HepG2 (cell line): ENCODE data around the gene PTAR1. TPM values are rescaled to one million over a fixed set of nuclear protein-coding genes. Genes with fewer than 3 reads are reported as not detected.

Experiments used
- ATAC-seq: fragments of 200-7000 bp; cut with Tn5 transposase; 3 replicates; pipeline ENCODE4 v1.9.1; 2020; ENCODE audit warnings: mild to moderate bottlenecking, moderate library complexity
- BruUV-seq: library from RNA; stranded (reverse); fragments of 400-500 nt; replicated peaks from 2 replicates; lab custom pipeline; 2021; lab: Mats Ljungman, UMichigan
- CTCF ChIA-PET: fragments of 300-600 bp; formaldehyde crosslinking; extraction: SDS; loops from one replicate; lab custom pipeline; 2021; ENCODE audit warnings: low total read pairs, inconsistent platforms, low intra/inter-chr PET ratio; lab: Yijun Ruan, JAX
- POLR2A ChIA-PET: fragments of 350-600 bp; sonication (Branson Sonifier 250); formaldehyde crosslinking; loops from one replicate; lab custom pipeline; 2020; ENCODE audit warnings: antibody characterized with exemption, inconsistent platforms; lab: Yijun Ruan, JAX
- DNase-seq: peaks from one replicate; pipeline ENCODE4 v3.0.0-alpha.2; 2015; ENCODE audit warnings: low spot score
- FAIRE-seq: peaks from 3 replicates; lab custom pipeline; 2011; peaks lifted over from hg19 to GRCh38; lab: Jason Lieb, UNC
- H2AFZ ChIP-seq: one replicate; pipeline ENCODE4 v1.6.1; 2011; ENCODE audit warnings: low read length, inconsistent platforms
- H3K27ac ChIP-seq: fragments of 300-600 bp; 3 replicates; pipeline ENCODE4 v1.8.0; 2011; ENCODE audit warnings: mixed run types, mild to moderate bottlenecking, mixed read lengths, low read length, inconsistent platforms; ENCODE audit not compliant: insufficient read depth; ENCODE audit errors: extremely low read length
- H3K27me3 ChIP-seq, 2 experiments: fragments of 200-600 bp in 1 of 2; 2 replicates in 1 of 2; 3 replicates in 1 of 2; pipeline versions ENCODE4 v1.6.0 to v1.8.0; 2011; ENCODE audit warnings: low read length in 2 of 2, mild to moderate bottlenecking in 2 of 2, moderate library complexity in 2 of 2, inconsistent platforms in 1 of 2; ENCODE audit not compliant: insufficient read depth in 2 of 2, control insufficient read depth in 1 of 2
- H3K36me3 ChIP-seq, 2 experiments: fragments of 200-600 bp in 1 of 2; replicated peaks in 1 of 2; 2 replicates in 1 of 2; 3 replicates in 1 of 2; pipeline versions ENCODE4 v1.5.1 to v1.8.0; 2011; ENCODE audit warnings: low read length in 2 of 2, inconsistent platforms in 1 of 2; ENCODE audit not compliant: insufficient read depth in 2 of 2, control insufficient read depth in 1 of 2
- H3K4me1 ChIP-seq: 2 replicates; pipeline ENCODE4 v1.5.1; 2012; ENCODE audit warnings: low read length, inconsistent platforms; ENCODE audit not compliant: insufficient read depth
- H3K4me2 ChIP-seq: 2 replicates; pipeline ENCODE4 v1.6.0; 2011; ENCODE audit warnings: low read depth, low read length, inconsistent platforms
- H3K4me3 ChIP-seq, 3 experiments: fragments of 200-600 bp in 1 of 3; sonication (generic), shearing (Covaris generic) in 1 of 3; replicated peaks in 1 of 3; 2 replicates each; pipeline ENCODE4 v1.5.1; 2011 to 2016; ENCODE audit warnings: low read length in 3 of 3, inconsistent platforms in 2 of 3, low read depth in 2 of 3, mild to moderate bottlenecking in 2 of 3, control low read depth in 1 of 3, mixed read lengths in 1 of 3; ENCODE audit not compliant: insufficient read depth in 1 of 3
- H3K79me2 ChIP-seq: one replicate; pipeline ENCODE4 v1.6.1; 2011; ENCODE audit warnings: low read length, inconsistent platforms; ENCODE audit not compliant: insufficient read depth
- H3K9ac ChIP-seq: 2 replicates; pipeline ENCODE4 v1.6.0; 2011; ENCODE audit warnings: mild to moderate bottlenecking, low read depth, low read length, inconsistent platforms; ENCODE audit not compliant: insufficient read depth
- H3K9me3 ChIP-seq: 2 replicates; pipeline ENCODE4 v1.5.1; 2012; ENCODE audit warnings: mild to moderate bottlenecking, low read length
- H4K20me1 ChIP-seq: 2 replicates; pipeline ENCODE4 v1.6.0; 2011; ENCODE audit warnings: inconsistent platforms, mild to moderate bottlenecking, low read length, moderate library complexity; ENCODE audit not compliant: insufficient read depth
- ARNT2 ChIP-seq: sonication (generic); formaldehyde crosslinking; IDR thresholded peaks from 2 replicates; pipeline ENCODE4 v1.8.0; 2022; ENCODE audit warnings: mild to moderate bottlenecking, low read depth, missing genetic modification reagents, moderate library complexity
- CEBPG ChIP-seq: IDR thresholded peaks from 2 replicates; pipeline ENCODE4 v1.6.1; 2016
- JARID2 ChIP-seq: sonication (generic); formaldehyde crosslinking; IDR thresholded peaks from 2 replicates; pipeline ENCODE4 v1.8.1; 2023; ENCODE audit warnings: missing genetic modification reagents, inconsistent platforms; ENCODE audit not compliant: insufficient replicate concordance
- KMT2A ChIP-seq: sonication (generic); formaldehyde crosslinking; IDR thresholded peaks from 2 replicates; pipeline ENCODE4 v1.4.0; 2020; ENCODE audit warnings: missing genetic modification reagents
- SOX5 ChIP-seq: IDR thresholded peaks from 2 replicates; pipeline ENCODE4 v1.6.1; 2016; ENCODE audit warnings: borderline replicate concordance
- ZNF607 ChIP-seq: sonication (generic); formaldehyde crosslinking; IDR thresholded peaks from 2 replicates; pipeline ENCODE4 v1.5.1; 2020; ENCODE audit warnings: missing genetic modification reagents, mild to moderate bottlenecking, borderline replicate concordance
- WGBS: methylation state at CpG from one replicate; pipeline ENCODE4 v1.1.6; 2017; ENCODE audit warnings: low lambda C conversion rate; 5-methylcytosine and 5-hydroxymethylcytosine counted together
- in situ Hi-C: cut with HindIII; loops from 2 replicates; pipeline ENCODE4 v1.10.0; 2017; ENCODE audit warnings: low pct_unique_long_range_greater_than_20kb; ENCODE audit not compliant: extremely low pct_ligation_motif_present
- intact Hi-C: fragments of 100-400 bp; cut with micrococcal nuclease; formaldehyde crosslinking; loops from one replicate; pipeline ENCODE4 v1.10.0; 2022; ENCODE audit not compliant: unreplicated experiment
- polyA plus RNA-seq, 8 experiments: library from polyadenylated mRNA; depleted of rRNA in 3 of 8; stranded (reverse) in 7 of 8; unstranded in 1 of 8; fragments of >200 nt; fragmentation: Illumina TruSeq in 4 of 8; extraction: Trizol in 4 of 8; gene quantifications; 2 replicates each; pipeline versions ENCODE4 v1.2.1 to v1.2.3, GENCODE V29; 2011 to 2016; ENCODE audit warnings: low read depth in 4 of 8, missing spikeins in 1 of 8, mixed read lengths in 1 of 8; ENCODE audit not compliant: insufficient read depth in 1 of 8
- total RNA-seq, 5 experiments: library from RNA; depleted of rRNA; stranded (reverse); fragments of >200 nt; fragmentation: Illumina TruSeq; extraction: Trizol; gene quantifications; 2 replicates each; pipeline ENCODE4 v1.2.3, GENCODE V29; 2016; ENCODE audit warnings: low read depth in 1 of 5
- TF ChIP-seq, protein P1 (sequence below): sonication (generic); formaldehyde crosslinking; IDR thresholded peaks from 2 replicates; pipeline ENCODE4 v1.4.0; 2020; ENCODE audit warnings: mild to moderate bottlenecking, missing genetic modification reagents
- TF ChIP-seq, protein P2 (sequence below): sonication (generic); formaldehyde crosslinking; IDR thresholded peaks from 2 replicates; pipeline ENCODE4 v1.5.0; 2020; ENCODE audit warnings: mild to moderate bottlenecking, missing genetic modification reagents, borderline replicate concordance

Gene PTAR1
- total and polyA plus RNA-seq, 2 of the 13 experiments (the other 11 are each of a cell fraction or from before 2014, with no cell fraction given): 26.5 to 42.1 TPM

DNA sequence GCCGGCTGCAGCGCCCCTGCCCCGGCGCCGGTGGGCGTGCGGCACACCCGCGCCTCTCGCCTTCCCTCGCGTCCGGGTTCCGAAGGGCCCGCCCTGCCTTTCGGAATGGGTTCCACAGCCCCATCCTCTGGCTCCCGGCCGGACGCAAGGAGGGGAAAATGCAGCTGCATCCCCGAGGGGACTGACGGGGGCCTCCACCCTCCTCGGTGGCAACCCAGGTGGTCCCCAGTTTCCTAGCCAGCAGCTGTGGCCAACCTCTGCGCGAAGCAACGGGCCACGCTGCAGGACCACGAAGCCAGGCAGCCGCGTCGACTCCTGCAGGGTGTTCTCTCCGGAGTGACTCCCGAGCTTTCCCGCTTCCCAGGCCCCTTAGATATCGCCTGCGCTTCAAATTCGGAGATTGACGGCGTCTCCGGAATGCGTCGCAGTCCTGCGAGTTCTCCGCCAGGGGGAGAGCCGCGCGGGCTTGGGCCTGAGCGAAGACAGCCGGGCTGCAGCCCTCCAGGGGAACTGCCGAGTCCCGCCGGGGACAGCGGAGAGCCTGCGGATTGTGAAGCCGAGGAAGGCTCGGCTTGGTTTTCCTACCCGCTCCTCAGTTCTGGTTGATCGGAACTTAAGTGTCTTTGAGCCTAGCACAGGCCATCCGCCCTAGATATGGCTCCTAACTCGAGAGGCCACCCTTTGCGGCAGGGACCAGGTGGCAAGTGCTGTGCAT lies 87.1 kb downstream of the PTAR1 start:
- Histone ChIP-seq H3K27ac (no peak overlapping the region), H3K36me3 (no peaks in the 10 kb centered on the region), H3K4me1 (no peaks in the 10 kb centered on the region), H3K4me3 (peak overlapping the region; percentile 57 to 68 (median 59)), H3K27me3 (peaks cover 3 to 48% of the 10 kb centered on the region in 2 experiments), H3K4me2 (peak overlapping the region; percentile 95), H2AFZ (peak overlapping the region; percentile 58), H3K79me2 (no peaks in the 10 kb centered on the region), H3K9me3 (no peaks in the 10 kb centered on the region), H3K9ac (no peak overlapping the region; the same call in 1 of the 2 replicates), H4K20me1 (no peaks in the 10 kb centered on the region)
- intact Hi-C loops: loop anchor here (1.0 to 10.0 kb wide), 4 partner anchors 75 to 246 kb away; partner anchors contain the start of gene CFAP95
- ATAC-seq: peak; percentile 98
- in situ Hi-C loops: loop anchor here (10.0 kb wide), 1 partner anchor 202 kb away; no protein-coding TSS in a partner anchor
- CTCF ChIA-PET: interaction anchor here (1.2 to 4.0 kb wide), 2 partner anchors 204 to 247 kb away, joined by 5 to 30 read pairs; no protein-coding TSS in a partner anchor
- no TSS peak for BruUV-seq
- peak; percentile 55 for DNase-seq
- POLR2A ChIA-PET: interaction anchor here (1.0 kb wide), 1 partner anchor 75 kb away, joined by 3 read pairs; no protein-coding TSS in a partner anchor
- FAIRE-seq: peak; percentile 4
- no CpG with 5 or more reads among the region's 60 CpGs for WGBS
- TF ChIP-seq CEBPG (CRISPR knock-in tag) (no peak), SOX5 (CRISPR knock-in tag) (0 out of 2 replicates have a peak, but pooled peaks have one; percentile 12), KMT2A (CRISPR knock-in tag) (0 out of 2 replicates have a peak, but pooled peaks have one; percentile 48), JARID2 (CRISPR knock-in tag) (no peak), ZNF607 (CRISPR knock-in tag) (0 out of 2 replicates have a peak, but pooled peaks have one; percentile 26), ARNT2 (0 out of 2 replicates have a peak, but pooled peaks have one; percentile 42)
- TF ChIP-seq, protein P1, sequence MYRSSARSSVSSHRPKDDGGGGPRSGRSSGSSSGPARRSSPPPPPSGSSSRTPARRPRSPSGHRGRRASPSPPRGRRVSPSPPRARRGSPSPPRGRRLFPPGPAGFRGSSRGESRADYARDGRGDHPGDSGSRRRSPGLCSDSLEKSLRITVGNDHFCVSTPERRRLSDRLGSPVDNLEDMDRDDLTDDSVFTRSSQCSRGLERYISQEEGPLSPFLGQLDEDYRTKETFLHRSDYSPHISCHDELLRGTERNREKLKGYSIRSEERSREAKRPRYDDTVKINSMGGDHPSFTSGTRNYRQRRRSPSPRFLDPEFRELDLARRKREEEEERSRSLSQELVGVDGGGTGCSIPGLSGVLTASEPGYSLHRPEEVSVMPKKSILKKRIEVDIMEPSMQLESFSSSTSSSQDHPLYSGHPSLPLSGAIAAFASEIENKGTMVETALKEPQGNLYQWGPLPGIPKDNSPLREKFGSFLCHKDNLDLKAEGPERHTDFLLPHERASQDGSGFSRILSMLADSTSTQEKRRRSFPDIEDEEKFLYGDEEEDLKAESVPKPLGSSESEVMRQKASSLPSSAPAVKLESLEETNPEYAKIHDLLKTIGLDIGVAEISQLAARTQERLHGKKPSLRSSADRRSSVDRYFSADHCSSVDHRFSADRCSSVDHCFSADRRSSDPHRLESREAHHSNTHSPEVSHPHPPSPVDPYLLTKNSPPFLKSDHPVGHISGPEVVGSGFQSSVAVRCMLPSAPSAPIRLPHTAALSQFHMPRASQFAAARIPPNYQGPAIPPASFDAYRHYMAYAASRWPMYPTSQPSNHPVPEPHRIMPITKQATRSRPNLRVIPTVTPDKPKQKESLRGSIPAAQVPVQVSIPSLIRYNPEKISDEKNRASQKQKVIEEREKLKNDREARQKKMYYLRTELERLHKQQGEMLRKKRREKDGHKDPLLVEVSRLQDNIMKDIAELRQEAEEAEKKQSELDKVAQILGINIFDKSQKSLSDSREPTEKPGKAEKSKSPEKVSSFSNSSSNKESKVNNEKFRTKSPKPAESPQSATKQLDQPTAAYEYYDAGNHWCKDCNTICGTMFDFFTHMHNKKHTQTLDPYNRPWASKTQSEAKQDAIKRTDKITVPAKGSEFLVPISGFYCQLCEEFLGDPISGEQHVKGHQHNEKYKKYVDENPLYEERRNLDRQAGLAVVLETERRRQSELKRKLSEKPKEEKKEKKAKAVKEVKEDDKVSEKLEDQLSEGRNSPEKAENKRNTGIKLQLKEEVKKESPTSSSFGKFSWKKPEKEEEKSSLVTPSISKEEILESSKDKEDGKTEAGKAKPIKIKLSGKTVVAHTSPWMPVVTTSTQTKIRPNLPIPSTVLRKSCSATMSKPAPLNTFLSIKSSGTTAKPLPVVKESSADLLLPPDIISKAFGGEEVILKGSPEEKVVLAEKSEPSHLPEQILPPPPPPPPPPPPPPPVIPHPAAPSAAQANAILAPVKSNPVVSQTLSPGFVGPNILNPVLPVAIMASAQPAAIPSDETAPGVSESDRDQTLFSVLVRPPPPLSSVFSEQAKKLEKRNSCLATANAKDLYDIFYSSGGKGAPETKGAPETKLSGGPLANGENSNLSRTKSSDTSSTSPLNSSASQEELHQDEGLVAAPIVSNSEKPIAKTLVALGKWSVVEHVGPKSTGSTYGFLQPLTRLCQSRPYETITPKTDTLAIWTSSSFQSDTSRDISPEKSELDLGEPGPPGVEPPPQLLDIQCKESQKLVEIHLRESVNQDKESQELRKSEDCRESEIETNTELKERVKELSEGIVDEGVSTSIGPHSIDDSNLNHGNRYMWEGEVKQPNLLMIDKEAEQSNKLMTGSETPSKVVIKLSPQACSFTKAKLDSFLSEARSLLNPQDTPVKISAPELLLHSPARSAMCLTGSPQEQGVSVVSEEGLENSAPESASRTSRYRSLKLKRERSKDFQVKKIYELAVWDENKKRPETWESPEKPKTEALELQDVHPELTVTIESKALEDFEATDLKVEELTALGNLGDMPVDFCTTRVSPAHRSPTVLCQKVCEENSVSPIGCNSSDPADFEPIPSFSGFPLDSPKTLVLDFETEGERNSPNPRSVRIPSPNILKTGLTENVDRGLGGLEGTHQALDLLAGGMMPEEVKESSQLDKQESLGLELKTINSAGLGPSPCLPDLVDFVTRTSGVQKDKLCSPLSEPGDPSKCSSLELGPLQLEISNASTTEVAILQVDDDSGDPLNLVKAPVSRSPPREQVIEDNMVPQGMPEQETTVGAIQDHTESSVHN (CRISPR knock-in tag): no peak
- TF ChIP-seq, protein P2, sequence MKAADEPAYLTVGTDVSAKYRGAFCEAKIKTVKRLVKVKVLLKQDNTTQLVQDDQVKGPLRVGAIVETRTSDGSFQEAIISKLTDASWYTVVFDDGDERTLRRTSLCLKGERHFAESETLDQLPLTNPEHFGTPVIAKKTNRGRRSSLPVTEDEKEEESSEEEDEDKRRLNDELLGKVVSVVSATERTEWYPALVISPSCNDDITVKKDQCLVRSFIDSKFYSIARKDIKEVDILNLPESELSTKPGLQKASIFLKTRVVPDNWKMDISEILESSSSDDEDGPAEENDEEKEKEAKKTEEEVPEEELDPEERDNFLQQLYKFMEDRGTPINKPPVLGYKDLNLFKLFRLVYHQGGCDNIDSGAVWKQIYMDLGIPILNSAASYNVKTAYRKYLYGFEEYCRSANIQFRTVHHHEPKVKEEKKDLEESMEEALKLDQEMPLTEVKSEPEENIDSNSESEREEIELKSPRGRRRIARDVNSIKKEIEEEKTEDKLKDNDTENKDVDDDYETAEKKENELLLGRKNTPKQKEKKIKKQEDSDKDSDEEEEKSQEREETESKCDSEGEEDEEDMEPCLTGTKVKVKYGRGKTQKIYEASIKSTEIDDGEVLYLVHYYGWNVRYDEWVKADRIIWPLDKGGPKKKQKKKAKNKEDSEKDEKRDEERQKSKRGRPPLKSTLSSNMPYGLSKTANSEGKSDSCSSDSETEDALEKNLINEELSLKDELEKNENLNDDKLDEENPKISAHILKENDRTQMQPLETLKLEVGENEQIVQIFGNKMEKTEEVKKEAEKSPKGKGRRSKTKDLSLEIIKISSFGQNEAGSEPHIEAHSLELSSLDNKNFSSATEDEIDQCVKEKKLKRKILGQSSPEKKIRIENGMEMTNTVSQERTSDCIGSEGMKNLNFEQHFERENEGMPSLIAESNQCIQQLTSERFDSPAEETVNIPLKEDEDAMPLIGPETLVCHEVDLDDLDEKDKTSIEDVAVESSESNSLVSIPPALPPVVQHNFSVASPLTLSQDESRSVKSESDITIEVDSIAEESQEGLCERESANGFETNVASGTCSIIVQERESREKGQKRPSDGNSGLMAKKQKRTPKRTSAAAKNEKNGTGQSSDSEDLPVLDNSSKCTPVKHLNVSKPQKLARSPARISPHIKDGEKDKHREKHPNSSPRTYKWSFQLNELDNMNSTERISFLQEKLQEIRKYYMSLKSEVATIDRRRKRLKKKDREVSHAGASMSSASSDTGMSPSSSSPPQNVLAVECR (CRISPR knock-in tag): peak; percentile 25; the same call in 1 of the 2 replicates
